Right renal pelvis (tissue), 4 donors: Measurements from ENCODE around the gene ECE2. TPM values are rescaled to one million over a fixed set of nuclear protein-coding genes. Genes with fewer than 3 reads are reported as not detected.

ENCODE experiments used
- DNase-seq, 4 donors: peaks; one replicate each; pipeline ENCODE4 v3.0.0-alpha.2; 2013; ENCODE audit warnings: low read depth in 4 of 4, low spot score in 3 of 4, missing footprints in 1 of 4
- polyA plus RNA-seq, 4 donors: library from polyadenylated mRNA; unstranded; fragments of 120-200 nt; gene quantifications; one replicate each; pipeline ENCODE4 v1.2.1, GENCODE V29; 2013; ENCODE audit not compliant: insufficient read length in 4 of 4

ECE2 gene
- polyA plus RNA-seq, 4 donors: 0.16 TPM; not detected in 3

DNA sequence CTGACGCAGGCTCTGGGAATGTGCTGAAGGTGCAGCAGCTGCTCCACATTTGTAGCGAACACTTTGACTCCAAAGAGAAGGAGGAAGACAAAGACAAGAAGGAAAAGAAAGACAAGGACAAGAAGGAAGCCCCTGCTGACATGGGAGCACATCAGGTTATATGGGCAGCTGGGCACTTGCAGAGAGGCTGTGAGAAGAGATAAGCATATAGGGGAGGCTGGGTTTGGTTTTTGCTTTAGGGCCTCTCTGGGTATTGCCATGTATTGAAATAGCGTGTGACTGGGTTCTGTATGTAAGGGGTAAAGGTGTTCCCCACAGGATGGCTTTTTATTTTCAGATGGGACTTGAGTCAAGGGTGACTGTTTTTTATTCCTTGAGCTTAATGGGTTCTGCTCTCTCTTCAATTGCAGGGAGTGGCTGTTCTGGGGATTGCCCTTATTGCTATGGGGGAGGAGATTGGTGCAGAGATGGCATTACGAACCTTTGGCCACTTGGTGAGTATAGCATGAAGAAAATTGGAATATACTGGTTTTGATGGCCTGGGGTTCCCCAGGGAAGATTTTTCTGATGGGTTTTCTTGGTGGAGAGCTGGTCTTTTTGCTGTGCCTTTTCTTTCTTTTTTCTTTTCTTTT lies 30.6 kb downstream of the ECE2 start:
- DNase-seq: no peak

DNA sequence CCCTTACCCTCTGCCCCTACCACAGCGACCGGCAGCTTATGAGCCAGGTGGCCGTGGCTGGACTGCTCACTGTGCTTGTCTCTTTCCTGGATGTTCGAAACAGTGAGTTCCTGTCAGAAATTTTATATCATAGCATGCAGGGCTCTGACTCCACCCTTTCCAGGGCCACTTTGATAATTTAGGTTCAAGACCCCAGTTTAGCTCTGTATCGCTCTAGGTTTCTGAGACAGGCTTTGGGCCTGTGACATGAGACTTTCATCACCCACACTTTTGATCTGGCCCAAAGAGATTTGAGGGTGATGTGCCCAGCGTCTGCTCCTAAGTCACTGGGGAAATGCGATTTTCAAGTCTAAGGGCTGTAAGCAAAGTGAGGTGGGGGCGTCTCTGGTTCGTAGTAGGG lies 32.1 kb downstream of the ECE2 start:
- DNase-seq: no peak

DNA sequence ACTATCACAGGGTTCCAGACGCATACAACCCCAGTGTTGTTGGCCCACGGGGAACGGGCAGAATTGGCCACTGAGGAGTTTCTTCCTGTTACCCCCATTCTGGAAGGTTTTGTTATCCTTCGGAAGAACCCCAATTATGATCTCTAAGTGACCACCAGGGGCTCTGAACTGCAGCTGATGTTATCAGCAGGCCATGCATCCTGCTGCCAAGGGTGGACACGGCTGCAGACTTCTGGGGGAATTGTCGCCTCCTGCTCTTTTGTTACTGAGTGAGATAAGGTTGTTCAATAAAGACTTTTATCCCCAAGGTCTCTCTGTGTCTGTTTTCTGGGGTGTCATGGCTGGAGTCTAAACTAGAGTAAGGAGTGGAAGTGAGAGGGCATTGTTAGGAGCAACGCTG lies 32.9 kb downstream of the ECE2 start:
- no peak for DNase-seq

- DNase-seq: no peak
Observed at GRCh38 chr3:184311633-184312032, 35.8 kb downstream of the ECE2 start.

DNA sequence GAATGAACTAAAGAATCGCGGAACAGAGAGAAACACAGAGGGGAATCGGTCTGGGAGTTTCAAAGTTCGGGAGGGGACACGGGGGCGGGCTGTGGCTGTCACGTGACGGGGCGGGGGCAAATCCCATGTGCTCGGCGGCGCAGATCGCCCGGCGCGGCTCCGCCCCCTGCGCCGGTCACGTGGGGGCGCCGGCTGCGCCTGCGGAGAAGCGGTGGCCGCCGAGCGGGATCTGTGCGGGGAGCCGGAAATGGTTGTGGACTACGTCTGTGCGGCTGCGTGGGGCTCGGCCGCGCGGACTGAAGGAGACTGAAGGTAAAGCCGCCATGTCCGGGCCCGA lies 38.5 kb downstream of the ECE2 start, which contains the start of gene EIF4G1:
EIF4G1 (plus strand) TSS at position 244 of the 337 bp plus-strand sequence. CDS start 1,191 bp downstream, outside the sequence.
- peak; percentile 78 to 88 (median 82) for DNase-seq

DNA sequence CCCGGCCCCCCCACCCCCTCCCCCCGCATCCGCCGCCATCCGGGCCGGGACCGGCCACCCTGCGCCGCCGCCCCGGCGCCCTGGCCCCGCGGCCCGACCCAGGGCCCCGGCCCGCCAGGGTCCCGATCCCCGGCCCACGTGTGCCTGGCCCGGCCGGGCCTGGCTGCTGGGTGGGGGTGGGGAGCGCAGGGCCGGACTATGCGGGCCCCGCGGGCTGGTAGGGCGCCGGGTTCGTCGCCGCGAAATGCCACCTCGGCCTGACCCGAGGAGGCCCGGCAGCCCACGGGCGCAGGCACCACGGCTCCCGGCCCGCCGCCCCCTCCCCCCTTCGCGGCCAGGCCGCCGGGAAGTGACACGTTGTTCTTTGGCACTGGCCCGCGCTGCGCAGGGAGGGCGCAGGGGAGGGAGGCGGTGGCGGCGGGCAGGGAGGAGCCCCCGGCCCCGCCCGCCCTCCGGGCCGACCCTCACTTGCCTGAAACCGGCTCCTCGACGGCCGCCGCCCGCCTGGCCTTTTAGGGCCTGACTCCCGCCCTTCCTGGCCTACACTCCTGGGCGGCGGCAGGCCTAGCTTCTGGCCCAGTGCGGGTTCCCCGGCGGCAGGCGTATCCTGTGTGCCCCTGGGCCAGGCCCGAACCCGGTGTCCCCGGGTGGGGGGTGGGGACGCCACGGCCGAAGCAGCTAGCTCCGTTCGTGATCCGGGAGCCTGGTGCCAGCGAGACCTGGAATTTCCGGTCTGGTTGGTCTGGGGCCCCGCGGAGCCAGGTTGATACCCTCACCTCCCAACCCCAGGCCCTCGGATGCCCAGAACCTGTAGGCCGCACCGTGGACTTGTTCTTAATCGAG lies 39.1 kb downstream of the ECE2 start:
- peak in 2 of 4 donors; percentile 28 to 32 for DNase-seq

- DNase-seq: no peak
Observed at GRCh38 chr3:184315543-184315867, 39.7 kb downstream of the ECE2 start.

- DNase-seq: no peak
Observed at GRCh38 chr3:184315871-184316661, 40.2 kb downstream of the ECE2 start.

DNA sequence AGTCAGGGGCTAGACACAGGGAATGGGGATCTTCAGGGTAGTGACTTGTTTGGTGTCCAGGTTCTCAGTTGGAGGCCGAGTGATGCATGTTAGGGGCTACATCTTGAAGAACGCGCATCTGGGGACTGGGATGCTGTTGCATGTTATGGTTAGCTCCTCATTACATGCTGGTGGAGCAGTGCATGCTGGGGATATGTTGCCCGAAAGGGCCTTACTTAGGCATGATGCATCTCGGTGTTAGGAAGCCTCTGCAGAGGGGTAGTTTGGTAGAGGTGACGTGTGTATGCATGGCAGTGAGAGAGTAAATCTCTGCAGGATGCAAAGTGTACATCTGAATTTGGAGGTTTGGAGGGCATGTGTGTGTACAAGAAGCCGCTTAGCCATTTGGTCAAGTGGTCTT lies 41.0 kb downstream of the ECE2 start:
- no peak for DNase-seq

DNA sequence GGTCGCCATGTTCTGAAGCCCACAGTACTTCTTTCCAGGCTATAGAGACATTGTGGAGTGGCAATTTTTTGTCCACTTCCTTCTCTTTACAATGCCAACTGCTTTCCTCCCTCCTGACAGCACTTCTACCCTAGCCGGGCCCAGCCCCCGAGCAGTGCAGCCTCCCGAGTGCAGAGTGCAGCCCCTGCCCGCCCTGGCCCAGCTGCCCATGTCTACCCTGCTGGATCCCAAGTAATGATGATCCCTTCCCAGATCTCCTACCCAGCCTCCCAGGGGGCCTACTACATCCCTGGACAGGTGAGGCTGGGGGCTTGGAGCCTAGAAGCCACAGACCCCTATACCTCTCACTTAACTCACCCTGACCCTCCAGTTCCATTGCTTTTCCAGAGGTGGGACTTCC lies 41.4 kb downstream of the ECE2 start:
- no peak for DNase-seq

DNA sequence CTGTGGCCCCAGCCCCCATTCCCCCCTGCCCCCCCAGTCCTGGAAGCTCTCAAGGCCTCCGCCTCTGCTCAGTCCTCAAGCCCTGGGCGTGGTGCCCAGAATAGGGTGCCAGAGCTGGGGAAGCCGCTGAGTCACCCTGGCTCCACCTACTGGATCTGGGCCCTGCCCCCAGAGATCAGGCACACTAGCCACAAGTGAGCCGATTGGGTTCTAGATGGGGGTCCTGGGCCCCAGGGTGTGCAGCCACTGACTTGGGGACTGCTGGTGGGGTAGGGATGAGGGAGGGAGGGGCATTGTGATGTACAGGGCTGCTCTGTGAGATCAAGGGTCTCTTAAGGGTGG lies 44.3 kb downstream of the ECE2 start:
- DNase-seq: no peak

GRCh38 chr3:184321666-184322065 lies 45.8 kb downstream of the ECE2 start:
- DNase-seq: no peak

GRCh38 chr3:184322731-184323487 lies 47.1 kb downstream of the ECE2 start:
- no peak for DNase-seq

- DNase-seq: no peak
Observed at GRCh38 chr3:184323696-184324095, 47.9 kb downstream of the ECE2 start.

DNA sequence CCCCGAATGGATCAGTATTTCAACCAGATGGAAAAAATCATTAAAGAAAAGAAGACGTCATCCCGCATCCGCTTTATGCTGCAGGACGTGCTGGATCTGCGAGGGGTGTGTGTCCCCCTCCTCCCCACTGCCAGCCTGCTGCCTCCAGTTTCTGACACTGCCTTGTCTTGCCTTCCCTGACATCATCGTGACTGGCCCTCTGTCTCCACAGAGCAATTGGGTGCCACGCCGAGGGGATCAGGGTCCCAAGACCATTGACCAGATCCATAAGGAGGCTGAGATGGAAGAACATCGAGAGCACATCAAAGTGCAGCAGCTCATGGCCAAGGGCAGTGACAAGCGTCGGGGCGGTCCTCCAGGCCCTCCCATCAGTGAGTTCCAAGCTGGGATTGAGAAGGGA lies 49.4 kb downstream of the ECE2 start:
- no peak for DNase-seq

- DNase-seq: no peak
Observed at GRCh38 chr3:184325715-184326369, 50.0 kb downstream of the ECE2 start.

DNA sequence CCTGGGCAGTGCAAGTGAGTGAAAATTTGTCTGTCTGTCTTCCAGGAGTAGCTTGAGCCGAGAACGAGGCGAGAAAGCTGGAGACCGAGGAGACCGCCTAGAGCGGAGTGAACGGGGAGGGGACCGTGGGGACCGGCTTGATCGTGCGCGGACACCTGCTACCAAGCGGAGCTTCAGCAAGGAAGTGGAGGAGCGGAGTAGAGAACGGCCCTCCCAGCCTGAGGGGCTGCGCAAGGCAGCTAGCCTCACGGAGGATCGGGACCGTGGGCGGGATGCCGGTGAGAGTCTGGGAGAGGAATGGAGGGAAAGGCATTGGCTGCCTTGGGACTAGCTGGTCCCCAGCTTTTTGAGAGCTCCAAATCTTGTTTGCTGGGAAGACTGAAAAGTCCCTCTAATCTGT lies 51.3 kb downstream of the ECE2 start:
- no peak for DNase-seq

GRCh38 chr3:184328516-184328915 lies 52.7 kb downstream of the ECE2 start:
- DNase-seq: no peak

GRCh38 chr3:184332370-184333090 lies 56.7 kb downstream of the ECE2 start:
- no peak for DNase-seq

GRCh38 chr3:184333190-184333589 lies 57.4 kb downstream of the ECE2 start:
- DNase-seq: no peak
